ENCODE results near the gene MUSK.

Gene MUSK

GRCh38 chr9:110626101-110626829 lies 42.3 kb upstream of the MUSK start:
- H3K4me3 ChIP-seq: no peak overlapping the region
- no peaks in the 10 kb centered on the region for H3K36me3 ChIP-seq
- H3K27me3 ChIP-seq: no peaks in the 10 kb centered on the region
- intact Hi-C loops (cut with DNase I; ENCODE audit: low total_unique reads): loop anchor here (10.0 kb wide), 1 partner anchor 441 kb away; no protein-coding TSS in a partner anchor
- H3K4me1 ChIP-seq: peaks cover 0 to 8% (median 0%) of the 10 kb centered on the region in 4 donors
- TF ChIP-seq, protein P1, sequence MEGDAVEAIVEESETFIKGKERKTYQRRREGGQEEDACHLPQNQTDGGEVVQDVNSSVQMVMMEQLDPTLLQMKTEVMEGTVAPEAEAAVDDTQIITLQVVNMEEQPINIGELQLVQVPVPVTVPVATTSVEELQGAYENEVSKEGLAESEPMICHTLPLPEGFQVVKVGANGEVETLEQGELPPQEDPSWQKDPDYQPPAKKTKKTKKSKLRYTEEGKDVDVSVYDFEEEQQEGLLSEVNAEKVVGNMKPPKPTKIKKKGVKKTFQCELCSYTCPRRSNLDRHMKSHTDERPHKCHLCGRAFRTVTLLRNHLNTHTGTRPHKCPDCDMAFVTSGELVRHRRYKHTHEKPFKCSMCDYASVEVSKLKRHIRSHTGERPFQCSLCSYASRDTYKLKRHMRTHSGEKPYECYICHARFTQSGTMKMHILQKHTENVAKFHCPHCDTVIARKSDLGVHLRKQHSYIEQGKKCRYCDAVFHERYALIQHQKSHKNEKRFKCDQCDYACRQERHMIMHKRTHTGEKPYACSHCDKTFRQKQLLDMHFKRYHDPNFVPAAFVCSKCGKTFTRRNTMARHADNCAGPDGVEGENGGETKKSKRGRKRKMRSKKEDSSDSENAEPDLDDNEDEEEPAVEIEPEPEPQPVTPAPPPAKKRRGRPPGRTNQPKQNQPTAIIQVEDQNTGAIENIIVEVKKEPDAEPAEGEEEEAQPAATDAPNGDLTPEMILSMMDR (IDR thresholded peaks at IDR 0.05): no peak
- no peak overlapping the region for H3K27ac ChIP-seq
- peaks cover 0 to 7% (median 0%) of the 10 kb centered on the region in 3 donors for H3K9me3 ChIP-seq
- DNase-seq: no peak

DNA sequence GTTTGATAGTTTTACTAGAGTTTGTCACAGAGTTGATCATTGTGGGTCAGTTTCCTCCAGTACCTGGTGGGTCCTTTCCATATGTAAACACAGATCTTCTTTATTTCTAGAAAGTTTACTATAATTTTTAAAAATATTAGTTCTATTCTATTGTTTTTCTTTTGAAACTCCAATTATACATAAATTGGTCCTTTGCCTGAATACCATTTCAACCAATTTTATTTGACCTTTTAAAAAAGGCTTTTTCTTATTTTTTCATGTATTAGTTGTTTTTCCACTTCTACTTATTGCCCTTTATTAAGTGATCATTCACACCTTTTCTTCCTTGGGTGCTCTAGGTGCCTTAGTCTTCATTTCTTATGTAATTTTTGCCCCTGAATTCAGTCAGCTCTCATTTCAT lies 33.0 kb upstream of the MUSK start:
- TF ChIP-seq, protein P1 (IDR thresholded peaks at IDR 0.05): no peak
- Histone ChIP-seq H3K9me3 (peaks cover 0 to 10% (median 9%) of the 10 kb centered on the region in 3 donors), H3K36me3 (no peaks in the 10 kb centered on the region), H3K4me3 (no peak overlapping the region), H3K27ac (no peak overlapping the region), H3K27me3 (no peaks in the 10 kb centered on the region), H3K4me1 (no peaks in the 10 kb centered on the region)
- no peak for DNase-seq
- intact Hi-C loops (cut with DNase I; ENCODE audit: low total_unique reads): loop anchor here (5.0 kb wide), 1 partner anchor 667 kb away; no protein-coding TSS in a partner anchor

- peaks cover 0 to 10% (median 9%) of the 10 kb centered on the region in 3 donors for H3K9me3 ChIP-seq
- no peaks in the 10 kb centered on the region for H3K36me3 ChIP-seq
- intact Hi-C loops (cut with DNase I; ENCODE audit: low total_unique reads): loop anchor here (5.0 kb wide), 1 partner anchor 664 kb away; no protein-coding TSS in a partner anchor
- H3K27ac ChIP-seq: no peak overlapping the region
- no peaks in the 10 kb centered on the region for H3K4me1 ChIP-seq
- no peak overlapping the region for H3K4me3 ChIP-seq
- no peak for DNase-seq
- TF ChIP-seq, protein P1 (IDR thresholded peaks at IDR 0.05): peak; percentile 45 to 51
- no peaks in the 10 kb centered on the region for H3K27me3 ChIP-seq
These were observed 30.1 kb upstream of the MUSK start for GRCh38 chr9:110638381-110638954.

DNA sequence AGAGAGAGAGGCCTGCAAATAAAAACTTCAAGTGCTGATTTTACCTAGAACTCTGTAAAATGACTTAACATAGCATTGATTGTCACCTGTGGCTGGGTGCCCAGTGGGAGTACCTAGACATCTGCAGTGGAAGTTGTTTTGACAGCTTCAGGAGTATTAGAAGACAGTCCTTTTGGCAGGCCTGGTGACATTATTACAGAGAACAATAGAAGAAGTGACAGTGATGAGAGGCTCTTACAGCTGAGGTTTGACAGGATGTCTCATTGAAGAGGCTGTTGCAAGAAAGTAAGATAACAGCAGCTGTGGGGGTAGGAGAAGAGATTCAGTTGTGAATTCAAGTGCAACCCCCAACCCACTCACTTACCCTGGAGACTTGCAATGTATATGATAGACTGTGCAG lies 27.9 kb upstream of the MUSK start:
- TF ChIP-seq, protein P1 (IDR thresholded peaks at IDR 0.05): no peak
- no peak overlapping the region for H3K27ac ChIP-seq
- no peaks in the 10 kb centered on the region for H3K36me3 ChIP-seq
- H3K27me3 ChIP-seq: no peaks in the 10 kb centered on the region
- no peak for DNase-seq
- H3K4me3 ChIP-seq: no peak overlapping the region
- intact Hi-C loops (cut with DNase I; ENCODE audit: low total_unique reads): no loop called here
- no peaks in the 10 kb centered on the region for H3K4me1 ChIP-seq
- H3K9me3 ChIP-seq: peaks cover 0 to 5% (median under 1%) of the 10 kb centered on the region in 3 donors

DNA sequence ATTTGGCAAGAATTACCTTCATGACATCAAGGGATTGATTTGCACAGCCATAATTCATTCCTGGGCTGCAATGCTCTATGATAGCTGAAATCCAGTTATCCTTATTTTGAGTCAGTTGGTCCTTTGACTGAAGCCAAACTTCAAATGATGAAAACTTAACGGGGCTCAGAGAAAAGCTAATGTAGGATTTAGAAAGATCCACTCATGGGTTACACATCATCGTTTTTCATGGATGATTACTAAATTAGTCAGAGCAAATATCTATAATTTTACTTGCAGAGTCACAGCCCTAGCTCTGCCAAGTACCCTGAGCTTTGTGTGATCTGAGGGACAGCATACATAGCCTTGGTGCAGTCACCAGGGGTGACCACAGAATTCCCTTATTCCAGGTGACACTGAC lies 27.3 kb upstream of the MUSK start:
- Histone ChIP-seq H3K4me1 (no peaks in the 10 kb centered on the region), H3K36me3 (no peaks in the 10 kb centered on the region), H3K4me3 (no peak overlapping the region), H3K9me3 (no peaks in the 10 kb centered on the region), H3K27me3 (no peaks in the 10 kb centered on the region), H3K27ac (no peak overlapping the region)
- TF ChIP-seq, protein P1 (IDR thresholded peaks at IDR 0.05): no peak
- intact Hi-C loops (cut with DNase I; ENCODE audit: low total_unique reads): no loop called here
- DNase-seq: no peak

All from tibial artery (tissue), 4 donors.